Peyer's patch (tissue), 4 donors: ENCODE measurements around the gene ADM2.

Experiments
- POLR2A ChIP-seq, 2 donors: fragments of 450-650 bp; IDR thresholded peaks; one replicate each; pipeline ENCODE4 v1.5.1; 2017; ENCODE audit warnings: antibody characterized with exemption in 2 of 2, mild to moderate bottlenecking in 2 of 2, moderate library complexity in 2 of 2
- TF ChIP-seq, protein P1 (sequence below), 6 experiments: fragments of 450-650 bp in 4 of 6; fragments of 200-600 bp in 2 of 6; sonication (generic) in 1 of 6; IDR thresholded peaks; one replicate each; pipeline ENCODE4 v1.5.1; 2017 to 2019; ENCODE audit warnings: antibody characterized with exemption in 6 of 6, mild to moderate bottlenecking in 3 of 6, moderate library complexity in 1 of 6

DNA sequence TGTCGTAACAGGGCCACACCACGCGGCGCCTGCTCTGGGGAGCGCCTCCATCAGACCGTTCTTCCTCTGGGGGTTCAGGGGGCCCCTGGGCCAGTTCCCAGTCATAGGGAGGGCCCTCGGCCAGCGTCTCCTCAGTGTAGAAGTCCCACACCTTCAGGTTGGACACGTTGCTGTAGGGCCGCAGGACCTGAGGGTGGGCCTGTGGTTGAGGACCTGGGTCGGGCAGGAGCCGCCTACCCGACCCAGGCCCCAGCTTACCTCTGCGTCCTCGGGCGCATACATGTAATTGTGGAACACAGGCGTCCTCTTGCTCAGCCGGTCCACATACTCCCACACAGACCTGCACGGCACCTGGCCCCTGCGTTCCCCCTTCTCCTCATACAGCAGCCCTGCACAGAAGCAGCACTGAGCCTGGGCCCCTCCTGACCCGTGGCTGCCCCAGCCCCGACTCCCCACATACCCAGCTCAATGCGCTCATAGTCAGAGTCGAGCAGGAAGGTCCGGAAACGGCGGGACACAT lies 26.7 kb upstream of the ADM2 start:
- TF ChIP-seq, protein P1, sequence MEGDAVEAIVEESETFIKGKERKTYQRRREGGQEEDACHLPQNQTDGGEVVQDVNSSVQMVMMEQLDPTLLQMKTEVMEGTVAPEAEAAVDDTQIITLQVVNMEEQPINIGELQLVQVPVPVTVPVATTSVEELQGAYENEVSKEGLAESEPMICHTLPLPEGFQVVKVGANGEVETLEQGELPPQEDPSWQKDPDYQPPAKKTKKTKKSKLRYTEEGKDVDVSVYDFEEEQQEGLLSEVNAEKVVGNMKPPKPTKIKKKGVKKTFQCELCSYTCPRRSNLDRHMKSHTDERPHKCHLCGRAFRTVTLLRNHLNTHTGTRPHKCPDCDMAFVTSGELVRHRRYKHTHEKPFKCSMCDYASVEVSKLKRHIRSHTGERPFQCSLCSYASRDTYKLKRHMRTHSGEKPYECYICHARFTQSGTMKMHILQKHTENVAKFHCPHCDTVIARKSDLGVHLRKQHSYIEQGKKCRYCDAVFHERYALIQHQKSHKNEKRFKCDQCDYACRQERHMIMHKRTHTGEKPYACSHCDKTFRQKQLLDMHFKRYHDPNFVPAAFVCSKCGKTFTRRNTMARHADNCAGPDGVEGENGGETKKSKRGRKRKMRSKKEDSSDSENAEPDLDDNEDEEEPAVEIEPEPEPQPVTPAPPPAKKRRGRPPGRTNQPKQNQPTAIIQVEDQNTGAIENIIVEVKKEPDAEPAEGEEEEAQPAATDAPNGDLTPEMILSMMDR (IDR thresholded peaks at IDR 0.05), result no peak
- TF ChIP-seq POLR2A (IDR thresholded peaks at IDR 0.05), result no peak
